ENCODE results near the gene WFDC10B.

GRCh38 chr20:45722047-45722446 is 17.2 kb upstream of the WFDC10B start, which contains the start of gene SPINT4:
- TF ChIP-seq, protein P1, sequence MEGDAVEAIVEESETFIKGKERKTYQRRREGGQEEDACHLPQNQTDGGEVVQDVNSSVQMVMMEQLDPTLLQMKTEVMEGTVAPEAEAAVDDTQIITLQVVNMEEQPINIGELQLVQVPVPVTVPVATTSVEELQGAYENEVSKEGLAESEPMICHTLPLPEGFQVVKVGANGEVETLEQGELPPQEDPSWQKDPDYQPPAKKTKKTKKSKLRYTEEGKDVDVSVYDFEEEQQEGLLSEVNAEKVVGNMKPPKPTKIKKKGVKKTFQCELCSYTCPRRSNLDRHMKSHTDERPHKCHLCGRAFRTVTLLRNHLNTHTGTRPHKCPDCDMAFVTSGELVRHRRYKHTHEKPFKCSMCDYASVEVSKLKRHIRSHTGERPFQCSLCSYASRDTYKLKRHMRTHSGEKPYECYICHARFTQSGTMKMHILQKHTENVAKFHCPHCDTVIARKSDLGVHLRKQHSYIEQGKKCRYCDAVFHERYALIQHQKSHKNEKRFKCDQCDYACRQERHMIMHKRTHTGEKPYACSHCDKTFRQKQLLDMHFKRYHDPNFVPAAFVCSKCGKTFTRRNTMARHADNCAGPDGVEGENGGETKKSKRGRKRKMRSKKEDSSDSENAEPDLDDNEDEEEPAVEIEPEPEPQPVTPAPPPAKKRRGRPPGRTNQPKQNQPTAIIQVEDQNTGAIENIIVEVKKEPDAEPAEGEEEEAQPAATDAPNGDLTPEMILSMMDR (IDR thresholded peaks at IDR 0.05; ENCODE audit: extremely low read depth in 1 of 2, insufficient read depth in 1 of 2, low read depth in 1 of 2, low read length in 2 of 2) = no peak
- TF ChIP-seq POLR2A (IDR thresholded peaks at IDR 0.05; ENCODE audit: low read depth, low read length) = no peak
- TF ChIP-seq EZH2 (IDR thresholded peaks at IDR 0.05; ENCODE audit: borderline replicate concordance, low read depth, low read length, severe bottlenecking) = no peak
- TF ChIP-seq POLR2AphosphoS5 (IDR thresholded peaks at IDR 0.05; ENCODE audit: insufficient read depth, low read depth, low read length) = no peak
- no peak for TF ChIP-seq GATA2 (IDR thresholded peaks at IDR 0.05; ENCODE audit: insufficient read depth, insufficient read length, low read depth, low read length)
- TF ChIP-seq FOS (IDR thresholded peaks at IDR 0.05; ENCODE audit: borderline replicate concordance, insufficient read depth, low read length) = no peak

Data from endothelial cell of umbilical vein (primary cell).